DLD1 (cell line): Measurements from ENCODE around the gene GNG2.

Experiments used
- in situ Hi-C: cut with HindIII; loops from 2 replicates; pipeline ENCODE4 v1.10.0; 2017; ENCODE audit warnings: low sequenced_read_pairs

The GNG2 gene

DNA sequence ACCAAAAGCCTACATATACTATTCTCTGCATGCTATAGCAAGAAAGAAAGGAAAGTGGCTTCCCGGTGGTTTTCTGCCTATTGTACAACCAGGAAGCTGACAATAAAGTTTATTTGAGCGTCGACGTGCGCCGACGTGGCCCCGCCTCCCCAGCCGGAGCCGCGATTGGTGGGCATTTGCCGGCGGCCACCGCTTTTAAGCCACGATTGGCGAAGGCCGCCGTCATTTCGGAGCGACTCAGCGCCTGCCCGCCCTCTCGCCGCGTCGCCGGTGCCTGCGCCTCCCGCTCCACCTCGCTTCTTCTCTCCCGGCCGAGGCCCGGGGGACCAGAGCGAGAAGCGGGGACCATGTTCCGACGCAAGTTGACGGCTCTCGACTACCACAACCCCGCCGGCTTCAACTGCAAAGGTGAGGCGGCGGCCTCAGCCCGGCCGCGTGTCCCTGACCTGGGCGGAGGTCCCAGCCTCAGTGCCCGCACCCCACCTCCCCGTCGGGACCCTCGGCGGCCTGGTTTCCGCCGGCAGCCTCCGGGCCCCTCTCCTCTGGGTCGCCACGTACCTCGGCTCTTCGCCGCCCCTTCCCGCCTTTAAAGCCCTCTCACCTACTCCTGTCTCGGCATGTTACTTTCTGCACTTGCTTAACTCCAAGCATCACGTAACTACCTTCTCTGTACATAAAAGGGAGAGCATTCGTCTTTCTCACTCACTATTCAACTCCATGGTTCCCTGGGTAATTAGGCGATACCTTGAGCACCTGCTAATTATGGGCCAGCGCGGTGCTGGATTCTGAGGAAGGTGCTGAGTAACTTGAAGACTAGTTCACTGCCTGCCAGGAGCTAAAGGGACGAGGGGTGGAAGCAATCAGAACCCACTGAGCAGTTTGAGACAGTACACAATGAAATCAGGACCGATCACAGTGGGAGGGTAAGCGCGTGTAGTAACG is 129.2 kb downstream of the GNG2 start, which contains the start of gene RTRAF:
Gene RTRAF (plus strand): TSS at position 254 of the 942 bp plus-strand sequence. CDS start 94 bp downstream, at position 348.
- in situ Hi-C loops: no loop called here

- in situ Hi-C loops: no loop called here
These were observed 130.1 kb downstream of the GNG2 start for GRCh38 chr14:51990488-51990887.

- in situ Hi-C loops: no loop called here
These were observed 133.0 kb downstream of the GNG2 start for GRCh38 chr14:51993285-51993920.

DNA sequence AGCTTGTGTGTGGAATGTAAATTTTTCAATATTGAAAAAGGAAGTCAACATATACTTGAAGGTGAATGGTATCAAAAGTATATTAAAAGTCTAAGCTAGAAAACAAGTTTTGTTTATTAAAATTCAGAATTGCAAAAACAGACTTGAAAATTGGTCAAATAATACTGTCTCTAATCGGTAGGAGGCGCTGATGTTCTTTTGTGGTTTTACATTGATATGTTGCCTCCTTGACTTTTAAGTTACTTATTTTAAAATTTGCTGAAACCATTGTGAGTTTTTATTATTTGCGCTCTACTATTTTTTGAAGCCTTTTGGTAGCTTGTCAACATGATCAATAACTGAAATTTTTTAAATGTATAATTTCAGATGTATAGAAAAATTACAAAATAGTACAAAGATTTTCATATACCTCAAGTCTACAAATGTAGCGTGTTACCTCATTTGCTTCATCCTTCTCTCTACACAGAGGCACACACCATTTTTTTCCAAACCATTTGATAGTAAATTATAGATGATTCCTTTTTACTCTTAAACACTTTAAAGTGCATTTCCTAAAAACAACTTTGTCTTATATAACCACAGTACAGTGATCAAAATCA is 135.8 kb downstream of the GNG2 start:
- in situ Hi-C loops: no loop called here

DNA sequence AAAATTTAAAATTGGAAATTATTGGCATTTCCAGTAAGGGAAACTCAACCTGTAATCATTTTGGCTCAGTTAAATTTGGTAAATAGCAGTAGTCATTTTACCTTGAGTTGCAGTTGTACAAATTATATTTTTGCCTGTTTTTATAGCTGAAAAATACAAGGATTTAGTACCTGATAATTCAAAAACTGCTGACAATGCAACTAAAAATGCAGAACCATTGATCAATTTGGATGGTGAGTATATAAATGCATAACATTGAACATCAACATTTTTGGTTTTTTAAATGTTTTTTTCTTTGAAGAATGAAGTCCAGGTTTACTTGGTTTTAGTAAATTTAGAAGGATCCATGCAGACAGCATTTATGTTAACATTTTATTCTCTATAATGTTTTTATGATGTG is 137.9 kb downstream of the GNG2 start:
- in situ Hi-C loops: no loop called here

DNA sequence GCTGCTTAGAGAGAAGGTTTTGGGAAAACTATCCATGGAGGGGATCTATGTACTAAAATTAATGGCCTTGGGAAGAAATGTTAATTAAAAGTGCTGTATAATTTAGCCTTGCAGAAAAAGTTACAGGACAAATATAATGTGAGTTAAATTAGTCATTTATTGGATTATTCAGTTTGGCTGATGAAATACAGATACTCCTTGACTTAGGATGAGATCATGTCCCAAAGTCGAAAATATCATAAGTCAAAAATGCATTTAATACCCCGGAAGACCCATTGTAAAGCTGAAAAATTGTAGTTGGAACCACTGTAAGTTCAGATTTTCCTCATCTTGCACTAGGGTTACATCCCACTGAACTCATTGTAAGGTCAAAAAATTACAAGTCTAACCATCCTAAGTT is 138.7 kb downstream of the GNG2 start:
- in situ Hi-C loops: no loop called here

DNA sequence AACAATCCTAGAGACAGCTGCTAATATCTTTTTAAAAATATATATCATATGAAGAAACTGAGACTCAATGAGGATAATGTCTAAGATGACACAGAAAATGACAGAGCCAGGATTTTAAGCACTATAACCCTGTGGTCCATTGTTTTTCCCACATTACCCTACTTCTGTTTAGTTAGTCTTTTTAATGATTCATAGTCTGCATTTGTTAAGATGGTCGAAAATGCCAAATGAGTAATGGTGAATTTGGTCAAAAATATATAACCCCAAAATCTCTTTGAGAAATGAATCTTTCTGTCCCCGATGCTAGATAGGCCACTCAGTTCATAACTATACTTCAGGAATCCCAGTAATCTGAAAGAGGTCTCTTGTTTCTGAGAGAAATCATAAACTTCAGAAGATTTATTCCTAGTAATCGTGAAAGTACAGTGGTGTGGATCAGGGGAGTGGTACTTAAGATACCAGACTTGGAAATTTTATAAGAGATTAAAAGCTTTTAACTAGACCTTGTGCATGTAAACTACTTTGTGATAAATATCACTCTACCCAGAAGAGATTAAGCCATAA is 139.7 kb downstream of the GNG2 start:
- in situ Hi-C loops: no loop called here

DNA sequence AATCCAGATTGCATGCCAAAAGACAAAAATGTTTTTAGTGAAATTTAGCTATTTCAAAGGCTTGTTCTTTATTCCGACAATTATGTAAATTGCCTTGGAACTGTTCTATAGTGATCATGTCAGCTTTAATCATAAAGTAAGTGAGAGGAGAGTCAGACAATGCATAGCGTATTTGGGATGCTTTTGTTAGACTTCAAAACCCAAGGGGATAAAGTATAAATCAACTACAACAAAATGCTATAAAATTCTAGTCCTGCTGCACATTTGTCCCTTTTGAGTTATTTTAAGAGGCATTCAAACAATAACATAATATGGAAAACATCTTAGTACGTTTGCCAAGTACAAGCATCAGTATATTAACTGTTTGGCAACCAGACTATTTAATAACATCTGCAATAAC is 140.3 kb downstream of the GNG2 start:
- in situ Hi-C loops: no loop called here

GRCh38 chr14:52002542-52002941 is 142.1 kb downstream of the GNG2 start:
- in situ Hi-C loops: no loop called here

DNA sequence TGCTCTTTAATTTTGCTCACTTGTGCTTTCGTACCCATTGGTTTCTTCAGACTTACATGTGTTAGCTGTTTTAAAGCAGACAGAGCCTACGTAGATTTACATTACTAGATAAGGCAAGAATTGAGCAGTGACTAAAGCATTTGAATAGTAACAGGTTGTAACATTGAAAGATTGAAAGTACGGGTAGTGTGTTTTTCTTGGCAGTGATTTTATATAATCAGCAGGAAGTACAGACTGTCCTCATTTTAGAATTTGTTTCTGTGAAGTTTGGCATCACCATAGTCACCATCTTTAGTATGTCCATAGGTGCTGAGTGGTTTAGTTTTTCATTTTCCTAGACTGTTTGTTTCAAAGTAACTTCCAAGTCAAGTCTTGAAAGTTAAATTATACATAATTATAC is 142.9 kb downstream of the GNG2 start:
- in situ Hi-C loops: no loop called here

GRCh38 chr14:52005625-52006024 is 145.2 kb downstream of the GNG2 start:
- in situ Hi-C loops: no loop called here

DNA sequence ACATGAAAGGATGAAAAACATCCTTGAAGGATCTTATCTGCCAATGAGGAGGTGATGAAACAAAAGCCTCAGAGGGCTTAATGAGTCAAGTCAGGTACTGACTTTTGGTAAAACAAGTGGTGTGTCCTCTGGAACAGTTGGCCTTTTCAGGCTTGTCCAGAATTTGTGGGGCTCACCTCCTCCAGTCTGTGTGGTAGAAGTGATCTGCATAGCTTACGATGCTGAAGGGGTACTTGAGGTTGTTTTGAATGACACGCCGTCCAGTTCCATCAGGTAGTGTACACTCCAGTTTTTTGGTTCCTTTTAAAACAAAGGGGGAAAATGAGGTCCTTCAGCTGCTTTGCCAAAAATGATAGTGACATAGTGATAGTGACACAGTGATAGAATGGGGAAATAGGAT is 145.9 kb downstream of the GNG2 start:
- in situ Hi-C loops: no loop called here

GRCh38 chr14:52007211-52007610 is 146.8 kb downstream of the GNG2 start:
- in situ Hi-C loops: no loop called here

GRCh38 chr14:52007637-52008036 is 147.2 kb downstream of the GNG2 start:
- in situ Hi-C loops: no loop called here

- in situ Hi-C loops: no loop called here
These were observed 147.7 kb downstream of the GNG2 start for GRCh38 chr14:52008136-52008535.

DNA sequence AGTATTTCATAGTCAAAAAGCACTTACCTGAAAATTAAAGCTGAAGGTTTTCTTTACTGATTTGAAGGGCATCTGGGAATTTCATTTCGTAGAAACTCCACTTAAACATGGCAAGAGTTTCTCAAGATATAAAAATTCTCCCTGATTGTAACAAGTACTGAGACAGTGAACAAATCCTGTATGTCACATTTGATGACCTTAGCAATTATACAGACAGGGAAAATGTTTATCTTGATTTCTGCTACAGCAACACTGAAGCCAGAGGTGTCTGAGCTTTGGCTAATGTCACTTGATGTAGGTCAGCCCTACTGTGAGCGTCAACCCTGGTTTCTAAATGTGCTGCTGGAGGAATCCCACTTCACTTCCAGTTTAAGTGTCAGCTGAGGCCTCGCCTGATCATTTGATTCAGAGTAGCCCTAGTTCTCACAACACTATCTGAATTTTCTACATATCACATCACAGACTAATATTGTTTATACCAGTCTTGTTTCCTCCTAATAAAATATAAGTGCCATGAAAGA is 149.8 kb downstream of the GNG2 start:
- in situ Hi-C loops: no loop called here

DNA sequence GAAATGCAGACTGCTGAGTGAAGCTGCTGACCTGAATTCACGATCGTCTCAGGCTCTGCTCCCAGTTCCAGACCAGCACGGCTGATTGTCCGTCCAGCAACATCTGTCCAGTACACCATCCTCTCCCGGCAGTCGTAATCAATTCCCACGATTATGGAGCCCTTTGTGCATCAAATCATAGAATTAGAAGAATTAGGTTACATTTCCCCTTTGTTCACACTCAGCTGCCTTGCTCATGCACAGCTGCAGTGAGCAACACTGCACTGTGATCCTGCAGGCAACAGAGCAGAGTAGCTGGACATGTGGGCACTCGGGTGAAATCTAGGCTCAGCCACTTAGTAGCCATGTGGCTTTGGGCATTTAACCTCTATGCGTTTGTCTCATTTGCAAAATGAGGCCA is 151.1 kb downstream of the GNG2 start:
- in situ Hi-C loops: no loop called here

- in situ Hi-C loops: no loop called here
These were observed 152.2 kb downstream of the GNG2 start for GRCh38 chr14:52012635-52013034.

DNA sequence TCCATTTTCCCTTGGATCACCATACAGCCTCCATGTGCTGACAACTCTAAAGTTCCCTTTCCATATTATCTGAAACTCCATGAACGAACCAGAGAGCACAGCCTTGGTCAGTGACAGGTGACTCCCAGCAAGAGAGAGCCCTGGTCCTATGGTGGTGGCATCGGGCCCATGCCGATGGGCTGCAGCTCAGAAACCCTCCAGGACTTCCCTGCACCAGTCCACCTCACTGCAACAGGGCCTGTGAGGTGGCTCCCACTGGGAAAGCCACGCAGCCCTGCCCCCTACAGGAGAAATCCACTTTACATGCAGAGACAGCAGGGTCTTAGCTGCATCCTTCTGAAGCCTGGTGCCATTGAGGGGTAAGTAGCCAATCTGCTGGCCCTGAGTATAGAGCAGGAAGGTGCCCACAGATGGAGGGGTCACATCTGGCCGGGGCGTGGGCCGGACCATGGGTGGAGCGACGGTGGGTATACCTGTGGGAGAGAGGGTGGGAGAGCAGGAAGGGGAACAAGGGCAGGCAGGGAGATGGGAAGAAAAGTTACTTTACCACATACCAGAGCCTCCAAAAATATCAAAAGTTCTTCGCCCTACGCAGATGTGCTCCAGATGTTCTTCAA is 153.7 kb downstream of the GNG2 start:
- in situ Hi-C loops: no loop called here

- in situ Hi-C loops: no loop called here
These were observed 154.3 kb downstream of the GNG2 start for GRCh38 chr14:52014601-52015267.
